HG03432 (cell line): Measurements from ENCODE around the gene PXN.
"Not testable (repeated sequence)": the region's sequence is repeated elsewhere in the genome, so short reads cannot be mapped to it uniquely, and the experiment has no call there.

Source experiments
- ATAC-seq: cut with Tn5 transposase; IDR thresholded peaks from one replicate; pipeline ENCODE4 v1.9.1; 2021; ENCODE audit warnings: mild to moderate bottlenecking, moderate library complexity; ENCODE audit not compliant: unreplicated experiment

PXN gene

DNA sequence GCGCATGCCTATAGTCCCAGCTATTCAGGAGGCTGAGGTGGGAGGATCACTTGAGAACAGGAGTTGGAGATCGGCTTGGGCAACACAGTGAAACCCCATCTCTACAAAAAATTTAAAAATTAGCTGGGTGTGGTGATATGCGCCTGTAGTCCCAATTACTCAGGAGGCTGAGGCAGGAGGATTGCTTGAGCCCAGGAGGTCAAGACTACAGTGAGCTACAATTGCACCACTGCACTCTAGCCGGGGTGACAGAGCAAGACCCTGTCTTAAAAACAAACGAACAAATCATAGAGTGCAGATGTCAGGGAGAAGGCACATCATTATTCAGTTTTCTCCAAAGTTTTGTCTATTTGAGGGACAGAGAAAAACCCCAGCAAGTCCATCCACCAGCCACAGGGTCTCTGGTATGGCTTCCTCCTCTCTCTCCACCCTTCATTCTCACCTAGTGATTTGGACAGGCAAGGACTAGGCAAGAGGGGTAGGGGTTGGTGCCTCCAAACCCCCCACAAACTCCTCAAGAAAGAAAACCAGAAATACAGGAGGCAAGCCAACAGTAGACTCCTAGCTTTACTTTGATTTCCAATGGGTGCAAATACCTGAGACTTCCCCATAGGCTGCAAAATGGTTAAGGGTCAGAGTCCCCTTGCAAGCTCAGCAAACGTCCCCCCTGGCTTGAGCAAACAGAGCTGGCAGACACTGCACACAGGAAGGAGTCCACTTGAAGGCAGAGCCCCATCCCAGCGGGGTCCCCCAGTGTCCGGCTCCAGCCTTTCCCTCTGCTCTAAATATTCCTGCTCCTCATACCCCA lies 38.1 kb downstream of the PXN start:
- no peak for ATAC-seq

DNA sequence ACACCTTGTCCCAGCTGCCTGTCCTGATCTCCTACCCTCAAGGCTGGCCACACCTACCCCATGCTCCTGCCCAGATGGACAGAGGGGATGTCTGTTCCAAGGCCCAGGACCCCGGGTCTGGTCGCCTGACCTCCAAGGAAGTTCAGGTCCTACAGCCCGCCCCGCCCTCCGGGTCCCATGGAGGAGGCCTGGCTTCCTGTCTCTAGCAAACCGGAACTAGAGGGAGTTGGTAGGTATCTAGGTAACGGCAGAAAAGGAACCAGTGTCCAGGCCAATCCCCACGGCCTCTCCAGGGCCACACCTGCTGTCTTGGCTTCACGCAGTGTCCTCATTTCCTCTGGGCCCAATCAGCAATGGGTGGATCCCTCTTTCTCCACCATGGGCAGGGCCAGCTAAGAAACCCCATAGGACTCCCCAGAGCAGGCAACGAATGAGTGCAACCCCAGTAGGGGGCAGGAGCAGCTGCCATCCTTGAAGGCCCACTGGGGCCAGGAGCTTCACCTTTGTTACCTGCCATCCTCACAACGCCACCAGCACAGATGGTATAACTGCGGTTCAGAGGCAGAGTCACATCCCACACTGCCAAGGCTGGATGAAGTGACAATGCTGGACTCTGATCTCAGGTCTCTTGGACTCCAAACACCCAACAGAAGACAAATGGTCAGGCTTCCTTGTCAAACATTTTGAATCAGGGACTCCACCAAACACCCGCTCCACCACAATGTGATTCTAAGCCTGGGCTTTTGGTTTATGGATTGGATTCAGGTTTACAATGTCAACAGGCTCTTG lies 39.5 kb downstream of the PXN start:
- no peak for ATAC-seq

DNA sequence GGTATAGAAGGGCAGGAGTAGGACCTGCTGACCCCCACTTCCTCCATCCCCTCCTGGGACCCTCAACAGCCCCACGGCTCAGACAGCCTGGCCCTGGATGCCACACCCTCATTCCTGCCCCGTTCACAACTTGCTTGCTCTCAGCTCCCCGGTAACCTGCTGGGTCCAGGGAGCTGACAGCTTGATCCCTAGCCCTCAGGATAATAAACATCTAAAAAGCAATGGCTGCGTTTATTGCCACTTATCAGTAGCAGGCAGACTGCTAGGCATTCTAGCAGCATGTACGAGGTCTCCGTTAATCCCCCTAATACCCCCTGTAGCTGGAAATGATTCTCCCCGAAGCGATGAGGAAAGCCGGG lies 40.4 kb downstream of the PXN start:
- ATAC-seq, result no peak

DNA sequence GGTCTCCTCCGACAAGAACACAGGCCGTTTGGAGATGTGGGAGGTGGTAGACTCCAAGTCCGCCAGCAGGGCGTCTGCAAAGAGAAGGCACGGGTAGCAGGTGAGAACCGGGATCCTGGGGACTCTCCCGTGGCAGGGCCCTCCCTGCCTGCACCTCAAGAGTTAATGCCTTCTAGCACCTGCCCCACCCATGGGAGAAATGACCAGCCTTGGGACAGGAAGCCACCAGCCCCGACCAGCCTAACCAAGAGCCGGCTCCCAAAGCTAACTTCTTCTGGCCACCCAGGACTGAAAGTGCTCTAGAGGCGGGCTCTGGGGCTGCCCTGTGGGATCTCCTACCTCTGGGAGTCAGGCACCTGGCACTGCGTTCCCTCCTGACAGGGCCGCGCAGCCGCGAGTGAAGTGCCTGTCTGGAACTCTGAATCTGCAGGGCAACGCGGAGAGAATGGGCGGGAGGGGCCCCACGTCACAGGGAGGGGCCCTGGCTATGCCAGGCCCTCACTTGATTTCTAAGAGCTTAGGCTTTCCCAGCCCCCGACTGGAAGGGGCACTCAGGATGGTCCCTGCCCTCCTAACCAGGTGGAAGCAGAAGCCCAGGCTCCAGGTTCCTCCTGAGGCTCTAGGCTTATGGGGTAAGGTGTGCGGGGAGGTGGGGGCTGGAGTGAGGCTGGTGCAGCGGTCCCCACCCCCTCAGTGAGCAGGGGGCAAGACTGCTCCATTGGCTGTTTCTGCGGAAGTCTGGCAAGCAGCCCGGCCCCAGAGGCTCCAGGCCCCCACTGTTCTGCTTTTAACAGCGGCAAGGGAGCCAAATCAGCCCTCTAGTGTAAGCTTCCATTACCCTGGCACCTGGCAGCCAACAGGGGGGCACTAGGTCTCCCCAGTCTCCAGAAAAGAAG lies 41.0 kb downstream of the PXN start:
- peak; percentile 35 for ATAC-seq

DNA sequence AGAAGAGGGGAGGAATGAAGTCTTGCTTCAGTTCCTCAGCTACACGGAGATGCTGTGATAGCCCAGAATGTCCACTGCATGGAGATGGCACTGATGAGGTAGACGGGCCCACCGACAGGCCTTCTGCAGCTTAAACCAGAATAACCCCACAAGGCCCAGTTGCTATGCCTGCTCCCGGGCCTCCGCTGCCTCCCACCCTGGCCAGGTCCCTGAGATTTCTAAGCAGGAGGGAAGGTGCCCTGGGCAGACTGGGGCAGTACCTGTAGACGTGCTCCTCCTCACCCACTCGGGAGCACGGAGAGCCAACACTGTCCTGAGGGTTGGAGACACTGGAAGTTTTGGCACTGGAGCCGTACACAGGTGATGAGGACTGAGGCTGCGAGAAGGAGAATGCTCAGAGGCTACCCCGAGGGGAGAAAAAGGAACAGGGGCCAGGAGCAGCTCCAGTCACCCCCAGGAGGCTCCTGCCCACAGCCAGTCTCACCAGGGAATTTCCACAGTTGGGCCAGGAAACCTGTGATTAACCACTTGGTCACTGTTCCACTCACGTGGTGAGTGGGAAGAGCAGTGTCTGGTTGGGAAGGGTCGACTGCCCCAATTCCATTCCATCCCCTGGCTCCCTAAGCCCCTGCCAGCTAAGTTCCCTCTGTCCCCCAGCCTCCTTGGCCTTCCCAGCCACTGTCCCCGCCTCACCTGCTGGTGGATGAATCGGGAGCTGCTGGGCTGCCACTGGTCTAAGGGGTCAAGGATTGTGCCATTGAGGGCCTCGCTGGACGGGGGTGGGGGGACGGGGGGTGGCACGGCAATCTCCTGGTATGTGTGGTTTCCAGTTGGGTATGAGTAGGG lies 41.8 kb downstream of the PXN start:
- ATAC-seq, result no peak

DNA sequence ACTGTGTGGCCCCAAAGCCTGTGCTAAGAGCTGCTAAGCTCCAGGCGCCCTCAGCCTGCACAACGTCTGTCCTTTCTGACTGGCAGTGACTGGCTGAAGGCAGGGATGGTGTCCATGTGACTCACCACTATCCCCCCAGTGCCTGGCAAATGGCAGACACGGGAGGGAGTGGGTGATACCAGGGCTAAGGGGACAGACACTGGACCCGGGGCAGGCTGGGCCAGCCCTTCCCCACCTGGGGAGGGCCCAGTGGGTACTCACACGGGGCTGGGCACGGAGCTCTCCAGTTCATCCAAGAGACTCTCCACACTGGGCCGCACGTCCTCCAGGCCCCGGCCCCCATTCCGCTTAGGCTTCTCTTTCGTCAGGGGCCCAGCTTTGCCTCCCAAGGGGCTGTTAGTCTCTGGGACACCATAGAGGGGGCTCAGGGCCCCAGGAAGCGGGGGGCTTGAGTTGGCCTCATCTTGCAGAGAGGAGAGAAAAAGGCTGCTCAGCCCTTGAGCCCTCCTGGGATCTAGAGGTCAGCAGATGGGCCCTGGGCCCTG lies 43.2 kb downstream of the PXN start:
- no peak for ATAC-seq

DNA sequence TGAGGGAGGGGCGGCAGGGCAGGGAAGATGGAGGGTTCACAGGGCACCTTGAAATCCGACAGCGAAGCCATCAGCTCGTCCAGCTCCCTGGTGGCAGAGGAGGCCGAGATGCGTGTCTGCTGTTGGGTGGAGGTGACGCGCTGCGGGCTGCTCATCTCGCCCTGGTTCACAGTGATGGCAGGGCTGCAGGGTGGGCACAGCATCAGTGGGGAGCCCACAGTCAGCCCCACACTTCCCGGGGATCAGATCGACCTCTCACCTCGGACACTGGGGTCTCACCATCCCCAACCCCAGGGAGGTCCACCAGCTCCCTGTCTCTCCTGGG lies 44.0 kb downstream of the PXN start:
- no peak for ATAC-seq

DNA sequence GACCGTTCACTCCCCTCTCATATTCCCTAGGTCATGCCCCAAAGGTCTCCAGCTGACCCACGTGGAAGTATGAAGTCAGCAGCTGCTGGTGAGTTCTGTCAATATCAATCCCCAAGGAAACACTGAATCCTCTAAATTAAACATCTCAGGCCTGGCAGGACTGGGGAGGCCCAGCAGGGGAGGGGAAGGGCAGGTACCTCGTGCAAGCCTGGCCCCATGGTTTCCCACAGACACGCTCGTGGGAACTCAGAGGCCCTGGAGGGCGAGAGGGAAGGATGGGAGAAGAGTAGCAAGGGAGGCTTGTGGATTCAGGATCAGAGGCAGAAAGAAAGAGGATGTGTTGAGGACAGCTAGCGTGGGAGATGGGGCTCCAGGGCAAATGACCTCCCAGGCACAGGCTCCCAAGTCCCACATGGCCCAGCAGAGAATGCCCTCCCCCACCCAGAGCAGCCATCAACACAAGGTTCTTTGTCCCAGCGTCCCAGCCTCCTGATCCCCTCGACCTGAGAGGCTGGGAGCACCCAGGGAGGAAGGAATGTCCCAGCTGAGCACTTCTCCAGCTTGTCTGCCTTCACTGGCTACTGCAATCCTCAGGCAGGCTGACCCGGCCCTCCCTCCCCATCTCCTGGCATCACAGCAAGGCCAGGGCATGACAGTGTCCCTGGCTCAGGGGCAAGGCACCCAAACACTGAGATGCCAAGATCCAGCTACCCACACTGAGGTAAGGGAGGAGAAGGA lies 44.5 kb downstream of the PXN start:
- no peak for ATAC-seq

DNA sequence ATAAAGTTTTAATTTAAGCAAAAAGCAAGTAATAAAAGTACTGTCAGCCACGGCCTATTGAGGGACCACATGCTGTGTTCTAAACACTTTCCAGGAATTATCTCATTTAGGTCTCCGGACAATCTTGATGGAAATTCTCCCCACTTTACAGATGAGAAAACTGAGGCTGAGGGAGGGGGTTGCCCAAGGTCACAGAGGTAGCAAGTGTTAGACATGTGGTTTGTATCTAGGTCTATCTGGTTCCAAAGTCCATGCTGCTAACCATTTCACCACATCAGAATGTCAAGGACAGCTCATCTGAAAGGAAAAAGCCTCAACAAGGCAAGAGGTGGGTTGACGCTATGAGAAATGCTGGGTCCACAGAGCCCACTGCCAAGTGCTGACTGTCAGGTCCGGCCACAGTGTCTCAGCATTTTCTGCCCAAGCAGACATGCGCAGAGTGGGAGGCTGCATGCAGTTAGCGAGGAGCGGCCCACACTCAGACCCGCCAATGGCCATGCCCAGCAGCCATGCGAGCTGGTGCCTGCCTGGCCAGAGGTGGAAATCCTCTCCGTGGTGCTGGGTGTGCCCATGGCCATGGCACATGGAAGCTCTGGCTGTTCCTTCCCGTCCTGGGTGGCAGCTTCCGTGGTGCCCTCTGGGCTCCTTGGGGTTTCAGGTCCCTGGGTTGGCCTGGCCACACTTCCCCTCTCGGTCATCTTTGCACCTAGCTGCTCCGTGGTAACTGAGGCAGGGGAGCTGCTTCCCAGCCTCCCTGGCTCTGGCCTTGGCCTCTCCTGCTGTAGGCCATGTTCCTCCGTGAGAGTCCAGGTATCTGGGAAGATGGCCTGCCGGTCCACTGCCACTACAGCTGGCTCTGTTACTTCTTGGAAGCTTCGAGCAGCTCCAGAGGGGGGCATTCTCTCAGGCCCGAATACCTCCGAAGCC lies 46.6 kb downstream of the PXN start:
- no peak for ATAC-seq

DNA sequence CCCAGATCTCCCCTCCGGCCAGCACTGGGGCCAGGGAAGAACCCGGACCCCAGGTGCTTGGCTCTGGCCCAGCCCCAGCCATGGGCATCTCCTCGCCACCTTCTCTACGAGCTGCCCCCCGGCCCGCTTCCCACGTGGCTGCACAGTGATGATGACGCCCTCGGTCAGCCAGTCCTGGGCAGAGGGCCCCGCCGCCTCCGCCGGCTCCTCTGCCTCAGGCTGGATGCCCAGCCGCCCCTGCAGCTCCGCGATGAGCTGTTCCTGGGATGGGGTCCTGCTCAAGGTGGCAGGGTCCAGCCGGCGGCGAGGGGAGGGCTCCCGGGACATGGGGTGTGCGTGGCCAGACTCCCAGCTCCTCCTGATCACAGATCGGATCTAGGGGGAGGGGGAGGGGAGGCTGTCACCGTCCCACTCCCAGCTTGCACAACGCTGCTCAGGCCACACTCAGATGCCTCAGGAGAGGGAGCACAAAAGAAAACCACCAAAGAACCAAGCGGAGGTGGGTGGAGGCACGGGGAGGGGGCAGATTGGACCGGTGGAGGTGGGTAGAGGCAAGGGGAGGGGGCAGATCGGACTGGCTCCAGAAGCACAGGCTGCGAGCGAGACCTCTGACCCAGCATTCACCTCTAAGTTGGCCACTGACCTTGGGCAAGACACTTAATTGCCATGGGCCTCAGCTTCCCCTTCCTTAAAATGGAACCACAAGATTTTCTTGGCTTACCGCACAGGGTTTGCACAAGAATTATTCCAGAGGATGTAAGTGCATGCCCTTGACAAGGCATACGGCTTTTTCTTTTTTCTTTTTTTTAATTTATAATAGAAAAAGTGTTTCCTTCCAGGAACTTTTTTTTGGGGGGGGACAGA lies 48.6 kb downstream of the PXN start:
- ATAC-seq, result no peak

DNA sequence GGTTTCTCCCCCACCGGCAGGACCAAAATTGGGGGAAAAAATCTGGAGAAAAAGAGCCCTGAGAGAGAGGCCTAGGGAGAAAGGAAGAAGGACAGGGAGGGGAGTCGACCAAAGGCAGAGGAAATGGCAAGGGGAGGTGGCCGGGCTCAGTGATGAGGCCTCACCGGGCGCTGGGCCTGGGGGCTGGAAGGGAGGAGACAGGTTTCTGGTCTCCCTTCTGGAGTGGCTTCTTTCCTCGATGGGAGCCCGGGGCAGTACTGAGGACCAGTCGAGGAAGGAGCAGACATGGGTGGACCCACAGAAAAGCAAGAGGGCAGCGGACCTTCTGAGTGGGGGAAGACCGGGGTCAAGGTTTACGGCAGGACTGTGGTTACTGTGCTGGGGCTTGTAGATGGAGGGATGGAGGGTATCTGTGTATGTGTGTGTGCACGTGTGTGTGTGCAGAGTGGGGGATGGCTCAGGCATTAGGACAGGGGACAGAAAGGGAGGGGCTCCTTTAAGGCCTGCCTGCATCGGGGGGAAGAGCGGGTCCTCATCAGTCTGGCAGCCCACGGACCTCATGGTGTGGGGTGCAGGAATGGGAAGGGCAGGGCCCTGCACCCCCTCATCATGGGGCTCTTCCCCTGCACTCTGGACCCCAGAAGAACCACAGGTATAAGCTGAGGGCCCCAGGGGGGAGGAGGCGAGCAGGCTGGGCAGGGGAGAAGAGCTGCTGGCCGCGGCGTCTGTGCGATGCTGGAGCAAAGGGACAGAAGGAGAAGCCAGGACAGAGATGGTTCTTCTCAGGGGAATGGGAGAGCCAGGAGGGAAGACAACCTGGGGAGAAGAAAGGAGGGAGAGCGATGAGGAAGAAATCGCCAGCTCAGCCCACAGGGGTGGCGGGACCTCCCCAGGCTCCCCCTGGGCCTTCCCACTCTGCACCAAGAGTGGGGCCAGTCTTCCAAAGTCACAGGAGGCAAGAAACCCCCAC lies 49.5 kb downstream of the PXN start:
- no peak for ATAC-seq

DNA sequence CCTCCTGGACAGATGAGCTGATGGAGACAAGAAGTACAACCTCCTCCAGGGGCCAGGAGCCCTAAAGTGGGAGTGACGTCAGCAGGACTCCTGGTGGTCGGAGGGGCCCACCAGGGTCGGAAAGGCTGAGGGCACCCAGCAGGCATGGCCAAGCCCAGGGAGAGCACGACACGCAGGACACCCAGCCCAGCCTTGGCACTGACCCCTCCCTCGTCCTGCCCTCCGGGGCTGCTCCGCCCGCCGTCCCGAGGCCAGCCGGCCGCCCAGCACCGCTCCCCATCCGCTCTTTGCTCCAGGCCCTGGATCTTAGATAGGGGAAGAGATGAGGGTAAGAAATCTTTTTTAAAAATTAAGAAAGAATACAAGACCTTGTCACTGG lies 50.2 kb downstream of the PXN start:
- no peak for ATAC-seq

DNA sequence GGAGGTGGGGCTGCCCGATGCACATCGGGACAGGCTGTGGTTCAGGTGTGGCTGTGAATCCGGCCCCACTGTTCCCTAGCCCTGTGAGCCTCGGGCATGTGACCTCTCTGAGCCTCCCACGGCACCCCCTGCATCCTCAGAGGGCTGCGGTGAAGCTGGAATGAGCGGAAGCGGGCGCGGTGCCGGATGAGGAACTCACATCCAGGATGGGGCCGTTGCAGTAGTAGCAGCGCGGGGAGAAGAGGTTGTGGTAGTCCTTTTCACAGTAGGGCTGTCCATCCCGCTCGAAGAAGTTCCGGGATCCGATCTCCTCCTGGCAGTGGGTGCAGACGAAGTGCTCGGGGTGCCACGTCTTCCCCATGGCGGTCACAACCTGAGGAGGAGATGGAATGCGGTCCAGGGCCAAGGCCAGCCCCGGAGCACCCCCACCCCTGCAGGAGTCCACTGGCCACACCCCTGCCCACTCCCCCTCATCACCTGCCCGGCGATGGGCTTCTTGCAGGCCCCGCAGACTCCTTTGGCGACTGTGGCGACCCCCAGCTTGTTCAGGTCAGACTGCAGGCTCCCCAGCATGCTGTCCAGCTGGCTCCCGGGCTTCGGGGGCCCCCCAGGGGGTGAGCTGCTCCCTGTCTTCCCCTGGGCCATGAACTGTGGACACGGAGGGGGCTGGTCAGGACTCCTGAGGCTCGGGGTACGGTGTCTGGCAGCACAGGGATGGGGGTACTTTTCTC lies 50.7 kb downstream of the PXN start:
- no peak for ATAC-seq

DNA sequence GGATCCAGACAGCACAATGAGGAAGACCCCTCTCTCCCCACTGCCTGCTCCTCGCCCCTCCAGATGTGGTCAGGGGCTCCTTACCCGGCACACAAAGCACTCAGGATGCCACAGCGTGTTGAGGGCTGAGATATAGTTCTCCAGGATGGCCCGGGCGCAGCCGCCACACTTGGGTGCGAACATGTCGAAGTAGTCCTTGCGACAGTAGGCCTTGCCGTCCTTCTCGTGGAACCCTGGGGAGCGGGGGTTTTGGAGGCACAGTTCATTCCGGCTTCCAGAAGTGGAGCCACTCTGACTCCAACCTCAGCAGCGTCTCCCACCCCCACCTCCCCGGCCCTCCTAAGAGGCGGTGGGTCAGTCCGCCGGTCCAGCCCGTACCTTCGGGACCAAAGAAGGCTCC lies 51.8 kb downstream of the PXN start:
- ATAC-seq, result no peak

DNA sequence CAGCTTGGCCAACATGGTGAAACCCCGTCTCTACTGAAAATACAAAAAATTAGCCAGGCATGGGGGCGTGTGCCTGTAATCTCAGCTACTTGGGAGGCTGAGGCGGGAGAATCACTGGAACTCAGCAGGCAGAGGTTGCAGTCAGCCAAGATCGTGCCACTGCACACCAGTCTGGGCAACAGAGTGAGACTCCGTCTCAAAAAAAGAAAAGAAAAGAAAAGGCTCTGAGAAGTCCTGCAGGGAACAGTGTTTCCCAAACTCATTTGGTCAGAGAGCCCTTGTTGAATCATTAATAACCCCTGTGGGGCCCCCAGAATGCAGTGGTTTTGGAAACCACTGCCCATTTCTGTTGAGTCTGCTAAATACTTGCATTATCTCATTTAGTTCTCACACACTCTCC lies 52.3 kb downstream of the PXN start:
- ATAC-seq, result not testable (repeated sequence)

DNA sequence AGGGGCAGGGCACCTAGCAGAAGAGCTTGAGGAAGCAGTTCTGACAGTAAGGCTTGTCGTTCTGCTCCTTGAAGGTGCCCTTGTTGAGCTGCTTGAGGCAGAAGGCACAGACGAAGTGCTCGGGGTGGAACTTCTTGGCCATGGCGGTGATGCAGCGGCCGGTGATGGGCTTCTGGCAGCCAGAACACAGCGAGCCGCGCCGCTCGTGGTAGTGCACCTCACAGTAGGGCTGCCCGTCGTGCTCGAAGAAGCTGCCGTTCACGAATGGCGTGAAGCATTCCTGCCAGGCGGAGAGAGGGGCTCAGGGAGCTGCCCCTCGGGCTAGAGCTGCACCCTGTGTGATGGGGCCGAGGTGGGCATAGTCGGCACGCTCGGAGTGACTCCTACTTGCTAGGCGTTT lies 53.2 kb downstream of the PXN start:
- ATAC-seq, result no peak
